ENCODE measurements around the gene GBF1.

- TF ChIP-seq EZH2 (IDR thresholded peaks at IDR 0.05; ENCODE audit: borderline replicate concordance, control insufficient read depth, low read depth, low read length) (no peak), TCF3 (IDR thresholded peaks at IDR 0.05; ENCODE audit: borderline replicate concordance, insufficient read depth, low read depth, low read length) (no peak), SMAD1 (IDR thresholded peaks at IDR 0.05; ENCODE audit: low read depth, partially characterized antibody) (no peak), TARDBP (IDR thresholded peaks at IDR 0.05; ENCODE audit: borderline replicate concordance) (no peak)
These were observed 155.4 kb downstream of the GBF1 start for GRCh38 chr10:102400598-102401341.

Data from GM12878 (cell line).